OCI-LY1 (cell line): Measurements from ENCODE around the gene IFITM2.

Experiments
- H2AFZ ChIP-seq: fragments of 200-600 bp; sonication (generic), shearing (Covaris generic); 2 replicates; pipeline ENCODE4 v1.6.0; 2014; ENCODE audit warnings: antibody characterized with exemption, mild to moderate bottlenecking, low read length
- H3F3A ChIP-seq: fragments of 200-600 bp; sonication (generic), shearing (Covaris generic); 2 replicates; pipeline ENCODE4 v1.6.0; 2014; ENCODE audit warnings: mild to moderate bottlenecking, antibody characterized with exemption, low read length, moderate library complexity; ENCODE audit not compliant: insufficient read depth
- H3K27ac ChIP-seq: fragments of 200-600 bp; sonication (generic); 2 replicates; pipeline ENCODE4 v1.5.1; 2014; ENCODE audit warnings: low read length, mixed run types, mild to moderate bottlenecking, low read depth; ENCODE audit not compliant: poor library complexity, severe bottlenecking
- H3K27me3 ChIP-seq: fragments of 200-600 bp; sonication (generic); 2 replicates; pipeline ENCODE4 v1.6.0; 2014; ENCODE audit warnings: antibody characterized with exemption, mild to moderate bottlenecking, low read length, moderate library complexity; ENCODE audit not compliant: insufficient read depth
- H3K36me3 ChIP-seq: fragments of 200-600 bp; sonication (generic); 2 replicates; pipeline ENCODE4 v1.6.1; 2014; ENCODE audit warnings: mild to moderate bottlenecking, antibody characterized with exemption, low read length, moderate library complexity, mixed read lengths; ENCODE audit not compliant: insufficient read depth
- H3K4me1 ChIP-seq: fragments of 200-600 bp; sonication (generic); 2 replicates; pipeline ENCODE4 v1.5.1; 2014; ENCODE audit warnings: mild to moderate bottlenecking, low read length, moderate library complexity; ENCODE audit not compliant: insufficient read depth, severe bottlenecking
- H3K4me2 ChIP-seq: fragments of 200-600 bp; sonication (generic), shearing (Covaris generic); 2 replicates; pipeline ENCODE4 v1.6.1; 2014; ENCODE audit warnings: low read length
- H3K4me3 ChIP-seq: fragments of 200-600 bp; sonication (generic); 2 replicates; pipeline ENCODE4 v1.5.1; 2014; ENCODE audit warnings: low read length, low read depth, mild to moderate bottlenecking, mixed read lengths; ENCODE audit not compliant: poor library complexity, severe bottlenecking
- H3K79me2 ChIP-seq: fragments of 200-600 bp; shearing (Covaris generic); 2 replicates; pipeline ENCODE4 v1.6.1; 2016; ENCODE audit warnings: mixed run types, low read length, mixed read lengths; ENCODE audit not compliant: insufficient read depth
- H3K9ac ChIP-seq: fragments of 200-600 bp; sonication (generic), shearing (Covaris generic); 2 replicates; pipeline ENCODE4 v1.6.1; 2014; ENCODE audit warnings: mild to moderate bottlenecking, low read length, mixed read lengths
- H3K9me2 ChIP-seq: fragments of 200-600 bp; sonication (generic), shearing (Covaris generic); 2 replicates; pipeline ENCODE4 v1.6.1; 2014; ENCODE audit warnings: low read depth, mild to moderate bottlenecking, low read length, mixed read lengths
- H3K9me3 ChIP-seq: fragments of 200-600 bp; shearing (Covaris generic); 2 replicates; pipeline ENCODE4 v1.6.1; 2014; ENCODE audit warnings: low read length, mixed read lengths
- H4K20me1 ChIP-seq: fragments of 200-600 bp; sonication (generic), shearing (Covaris generic); 2 replicates; pipeline ENCODE4 v1.6.0; 2016; ENCODE audit warnings: mild to moderate bottlenecking, low read length; ENCODE audit not compliant: insufficient read depth
- CTCF ChIP-seq: fragments of 200-600 bp; sonication (generic), shearing (Covaris generic); IDR thresholded peaks from 2 replicates; pipeline ENCODE4 v1.5.1; 2017; ENCODE audit warnings: mild to moderate bottlenecking, antibody characterized with exemption, low read length, moderate library complexity, mixed read lengths
- EZH2 ChIP-seq: fragments of 200-600 bp; sonication (generic), shearing (Covaris generic); IDR thresholded peaks from 2 replicates; pipeline ENCODE4 v1.8.0; 2017; ENCODE audit warnings: borderline replicate concordance, mixed run types, mild to moderate bottlenecking, antibody characterized with exemption, low read length, moderate library complexity, mixed read lengths

IFITM2 gene

GRCh38 chr11:357582-357981 lies 50.0 kb downstream of the IFITM2 start:
- Histone ChIP-seq H3K36me3 (no peaks in the 10 kb centered on the region), H3K9me3 (no peaks in the 10 kb centered on the region; the same call in 1 of the 2 replicates), H3K9ac (no peak overlapping the region), H3K79me2 (no peaks in the 10 kb centered on the region), H3K4me1 (peaks cover 10% of the 10 kb centered on the region), H3K9me2 (no peaks in the 10 kb centered on the region), H3K27ac (no peak overlapping the region), H3K4me2 (no peak overlapping the region), H2AFZ (no peak overlapping the region), H3K27me3 (peaks cover 7% of the 10 kb centered on the region; the same call in 1 of the 2 replicates), H4K20me1 (no peaks in the 10 kb centered on the region), H3K4me3 (no peak overlapping the region), H3F3A (no peaks in the 10 kb centered on the region)
- TF ChIP-seq EZH2 (no peak), CTCF (no peak)

- TF ChIP-seq EZH2 (no peak), CTCF (no peak)
- Histone ChIP-seq H3K27me3 (peaks cover 7% of the 10 kb centered on the region; the same call in 1 of the 2 replicates), H3K27ac (no peak overlapping the region), H3K36me3 (no peaks in the 10 kb centered on the region), H3F3A (no peaks in the 10 kb centered on the region), H4K20me1 (no peaks in the 10 kb centered on the region), H3K79me2 (no peaks in the 10 kb centered on the region), H3K4me2 (no peak overlapping the region), H2AFZ (no peak overlapping the region), H3K9me2 (no peaks in the 10 kb centered on the region), H3K9ac (no peak overlapping the region), H3K4me1 (peaks cover 10% of the 10 kb centered on the region), H3K4me3 (no peak overlapping the region), H3K9me3 (no peaks in the 10 kb centered on the region; the same call in 1 of the 2 replicates)
Observed at GRCh38 chr11:358129-358800, 50.6 kb downstream of the IFITM2 start.
